ENCODE data around the gene EIF2B2.

The EIF2B2 gene

GRCh38 chr14:75048101-75048500 lies 45.4 kb downstream of the EIF2B2 start:
- DNase-seq (ENCODE audit: low read depth), result no peak
- TF ChIP-seq CTCF (IDR thresholded peaks at IDR 0.05; ENCODE audit: control insufficient read depth, extremely low read depth, insufficient read depth), result no peak
- no peak overlapping the region for H3K4me3 ChIP-seq (ENCODE audit: low read depth, low read length)

GRCh38 chr14:75049136-75049535 lies 46.4 kb downstream of the EIF2B2 start:
- no peak for TF ChIP-seq CTCF (IDR thresholded peaks at IDR 0.05; ENCODE audit: control insufficient read depth, extremely low read depth, insufficient read depth)
- H3K4me3 ChIP-seq (ENCODE audit: low read depth, low read length), result no peak overlapping the region
- no peak for DNase-seq (ENCODE audit: low read depth)

GRCh38 chr14:75049731-75050201 lies 47.0 kb downstream of the EIF2B2 start:
- H3K4me3 ChIP-seq (ENCODE audit: low read depth, low read length), result no peak overlapping the region
- DNase-seq (ENCODE audit: low read depth), result no peak
- no peak for TF ChIP-seq CTCF (IDR thresholded peaks at IDR 0.05; ENCODE audit: control insufficient read depth, extremely low read depth, insufficient read depth)

GRCh38 chr14:75050852-75051555 lies 48.3 kb downstream of the EIF2B2 start, which contains the start of gene MLH3:
Gene MLH3, minus strand, starts transcription at chr14:75051467. Its CDS starts 1,812 bp downstream, at chr14:75049655.
- DNase-seq (ENCODE audit: low read depth), result no peak
- TF ChIP-seq CTCF (IDR thresholded peaks at IDR 0.05; ENCODE audit: control insufficient read depth, extremely low read depth, insufficient read depth), result 0 out of 2 replicates have a peak, but pooled peaks have one; percentile 5
- H3K4me3 ChIP-seq (ENCODE audit: low read depth, low read length), result peak within 1 kb of the TSS; percentile 62

- no peak for TF ChIP-seq CTCF (IDR thresholded peaks at IDR 0.05; ENCODE audit: control insufficient read depth, extremely low read depth, insufficient read depth)
- no peak for DNase-seq (ENCODE audit: low read depth)
- H3K4me3 ChIP-seq (ENCODE audit: low read depth, low read length), result peak overlapping the region; percentile 62
Measured at GRCh38 chr14:75051556-75051899, 48.8 kb downstream of the EIF2B2 start.

- DNase-seq (ENCODE audit: low read depth), result no peak
- H3K4me3 ChIP-seq (ENCODE audit: low read depth, low read length), result no peak overlapping the region
- no peak for TF ChIP-seq CTCF (IDR thresholded peaks at IDR 0.05; ENCODE audit: control insufficient read depth, extremely low read depth, insufficient read depth)
Measured at GRCh38 chr14:75053396-75054291, 50.9 kb downstream of the EIF2B2 start.
